GM21360 (cell line): ENCODE results near the gene TUBA3D.
"Not testable (repeated sequence)": the region's sequence is repeated elsewhere in the genome, so short reads cannot be mapped to it uniquely, and the experiment has no call there.

ENCODE experiments used
- ATAC-seq: cut with Tn5 transposase; IDR thresholded peaks from one replicate; pipeline ENCODE4 v1.9.1; 2021; ENCODE audit warnings: mild to moderate bottlenecking, moderate library complexity; ENCODE audit not compliant: unreplicated experiment

Gene TUBA3D

DNA sequence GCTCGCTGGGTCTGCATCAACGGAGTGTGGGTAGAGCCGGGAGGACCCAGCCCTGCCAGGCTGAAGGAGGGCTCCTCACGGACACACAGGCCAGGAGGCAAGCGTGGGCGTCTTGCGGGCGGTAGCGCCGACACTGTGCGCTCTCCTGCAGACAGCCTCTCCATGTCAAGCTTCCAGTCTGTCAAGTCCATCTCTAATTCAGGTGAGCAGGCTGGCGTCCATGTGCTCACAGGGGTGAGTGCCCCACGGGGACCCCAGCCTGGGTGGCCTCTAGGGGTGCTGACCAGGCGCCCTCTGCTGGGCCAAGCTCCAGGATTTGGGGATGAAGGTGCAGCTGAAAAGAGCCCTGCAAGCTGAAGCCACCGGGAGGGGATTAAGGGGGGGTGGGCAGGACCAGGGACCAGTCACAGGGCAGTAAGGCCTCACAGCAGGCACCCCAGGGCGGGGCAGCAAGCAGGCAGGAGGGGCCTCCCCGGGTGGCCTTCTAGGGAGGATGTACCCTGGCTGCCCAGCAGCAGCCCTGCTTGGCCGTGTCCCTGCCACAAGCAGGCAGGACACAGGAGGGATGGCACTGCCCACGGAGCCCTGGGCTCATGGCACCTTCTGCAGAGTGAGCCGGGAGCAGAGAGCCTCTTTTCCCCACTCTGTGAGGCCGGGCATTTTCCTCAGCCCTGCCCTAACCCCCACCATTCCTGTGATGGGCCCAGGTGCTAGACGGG, 54.9 kb downstream of the TUBA3D start:
- not testable (repeated sequence) for ATAC-seq

DNA sequence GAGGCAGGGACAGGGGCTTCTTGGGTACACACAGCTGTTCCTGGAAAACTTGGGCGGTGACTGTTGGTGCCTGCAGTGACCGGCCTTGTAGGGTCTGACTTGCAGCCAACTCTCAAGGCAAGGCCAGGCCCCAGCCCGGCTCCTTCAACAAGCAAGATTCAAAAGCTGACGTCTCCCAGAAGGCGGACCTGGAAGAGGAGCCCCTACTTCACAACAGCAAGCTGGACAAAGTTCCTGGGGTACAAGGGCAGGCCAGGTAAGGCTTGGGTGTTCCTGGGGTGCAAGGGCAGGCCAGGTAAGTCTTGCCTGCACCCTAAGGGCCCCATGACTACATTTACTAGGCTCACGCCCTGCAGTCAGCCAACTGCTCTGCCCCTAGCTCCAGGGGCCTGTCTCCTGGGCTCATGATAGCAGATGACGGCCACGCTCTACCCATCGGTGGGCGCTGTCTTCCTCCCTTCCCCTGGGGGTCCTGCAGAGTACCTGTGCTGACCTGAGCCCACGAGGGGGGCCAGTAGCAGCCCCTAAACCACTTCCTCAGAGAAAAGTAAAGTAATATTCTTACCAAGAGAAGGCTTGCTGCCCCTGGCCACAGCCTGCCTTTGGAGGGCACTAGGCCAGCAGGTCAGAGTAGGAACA, 55.7 kb downstream of the TUBA3D start:
- not testable (repeated sequence) for ATAC-seq
